ENCODE measurements around the gene ZNF579. TPM values are rescaled to one million over a fixed set of nuclear protein-coding genes. Genes with fewer than 3 reads are reported as not detected.

ZNF579 gene, protein sequence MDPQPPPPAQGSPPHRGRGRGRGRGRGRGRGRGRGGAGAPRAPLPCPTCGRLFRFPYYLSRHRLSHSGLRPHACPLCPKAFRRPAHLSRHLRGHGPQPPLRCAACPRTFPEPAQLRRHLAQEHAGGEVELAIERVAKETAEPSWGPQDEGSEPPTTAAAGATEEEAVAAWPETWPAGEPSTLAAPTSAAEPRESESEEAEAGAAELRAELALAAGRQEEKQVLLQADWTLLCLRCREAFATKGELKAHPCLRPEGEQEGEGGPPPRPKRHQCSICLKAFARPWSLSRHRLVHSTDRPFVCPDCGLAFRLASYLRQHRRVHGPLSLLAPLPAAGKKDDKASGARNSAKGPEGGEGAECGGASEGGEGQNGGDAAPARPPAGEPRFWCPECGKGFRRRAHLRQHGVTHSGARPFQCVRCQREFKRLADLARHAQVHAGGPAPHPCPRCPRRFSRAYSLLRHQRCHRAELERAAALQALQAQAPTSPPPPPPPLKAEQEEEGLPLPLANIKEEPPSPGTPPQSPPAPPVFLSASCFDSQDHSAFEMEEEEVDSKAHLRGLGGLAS
- total RNA-seq = 10 to 100 TPM; 10.1 to 10.4 TPM

DNA sequence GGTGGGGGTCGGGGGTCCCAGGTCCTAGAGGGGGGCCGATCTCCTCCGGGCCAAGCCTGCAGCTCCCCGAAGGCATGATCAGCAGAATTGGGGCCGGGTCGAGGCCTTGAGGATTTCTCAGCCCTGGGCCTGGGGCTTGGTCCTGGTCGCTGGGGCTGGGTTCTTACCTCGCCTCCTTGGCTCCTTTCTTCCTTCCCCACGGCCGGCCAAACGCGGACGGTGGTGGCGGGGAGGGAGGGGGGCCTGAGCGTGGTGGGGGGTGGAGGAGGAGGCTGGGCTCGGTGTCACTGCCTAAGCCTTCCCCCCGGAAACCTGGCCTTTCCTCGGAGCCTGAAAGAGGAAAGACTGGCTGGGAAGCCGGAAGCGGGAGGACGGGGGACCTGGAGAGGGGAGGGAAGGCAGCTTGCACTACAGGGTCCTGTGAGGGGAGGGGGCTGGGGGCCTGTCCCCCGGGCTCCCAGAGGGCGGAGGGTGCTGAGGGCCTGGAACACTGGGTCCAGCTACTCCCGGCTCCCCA is at the start of gene ZNF579:
Gene ZNF579, minus strand, starts transcription at position 221 of the 517 bp plus-strand sequence. CDS start 1,209 bp downstream, outside the sequence.
- POLR2A ChIA-PET = interaction anchor here (0.8 kb wide), 1 partner anchor 18 kb away, joined by 3 read pairs; the partner anchor contains the start of gene FIZ1
- peaks cover 20% of the 10 kb centered on the region for H3K4me1 Mint-ChIP-seq
- peaks cover 11% of the 10 kb centered on the region for H3K27me3 Mint-ChIP-seq
- peak within 1 kb of the TSS; percentile 90 for H3K4me3 Mint-ChIP-seq
- peaks cover 15% of the 10 kb centered on the region for H3K36me3 Mint-ChIP-seq
- peak within 1 kb of the TSS; percentile 84 for H3K27ac Mint-ChIP-seq
- peak; percentile 80 for DNase-seq
- no peaks in the 10 kb centered on the region for H3K9me3 Mint-ChIP-seq
- ATAC-seq (ENCODE audit: low read depth) = peak; percentile 61

DNA sequence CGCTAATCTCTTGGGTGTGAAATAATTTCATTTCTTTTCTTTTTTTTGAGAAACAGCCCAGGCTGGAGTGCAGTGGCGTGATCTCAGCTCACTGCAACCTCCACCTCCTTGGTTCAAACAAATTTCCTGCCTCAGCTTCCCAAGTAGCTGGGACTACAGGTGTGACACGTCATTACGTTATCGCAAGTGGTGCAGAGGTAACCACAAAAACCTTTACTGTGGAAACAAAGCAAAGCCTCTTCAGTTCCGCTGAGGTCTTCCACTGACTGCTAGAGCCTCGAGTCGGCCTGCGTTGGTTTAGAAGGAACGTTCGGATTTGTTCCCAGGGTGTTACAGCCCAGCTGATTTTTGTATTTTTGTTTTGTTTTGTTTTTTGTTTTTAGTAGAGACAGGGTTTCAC is 45.7 kb upstream of the ZNF579 start:
- DNase-seq = no peak
- H3K9me3 Mint-ChIP-seq = peaks cover 1% of the 10 kb centered on the region
- peak overlapping the region; percentile 75 for H3K27ac Mint-ChIP-seq
- POLR2A ChIA-PET = interaction anchor here (1.2 to 4.3 kb wide), 4 partner anchors 17 to 150 kb away, joined by 5 to 49 read pairs (median 21); partner anchors contain the start of genes FIZ1, ZNF524, ZNF628 and ZNF865
- peaks cover 37% of the 10 kb centered on the region for H3K4me1 Mint-ChIP-seq
- peaks cover 22% of the 10 kb centered on the region for H3K27me3 Mint-ChIP-seq
- H3K4me3 Mint-ChIP-seq = peak overlapping the region; percentile 74
- H3K36me3 Mint-ChIP-seq = no peaks in the 10 kb centered on the region
- peak; percentile 62 for ATAC-seq (ENCODE audit: low read depth)

DNA sequence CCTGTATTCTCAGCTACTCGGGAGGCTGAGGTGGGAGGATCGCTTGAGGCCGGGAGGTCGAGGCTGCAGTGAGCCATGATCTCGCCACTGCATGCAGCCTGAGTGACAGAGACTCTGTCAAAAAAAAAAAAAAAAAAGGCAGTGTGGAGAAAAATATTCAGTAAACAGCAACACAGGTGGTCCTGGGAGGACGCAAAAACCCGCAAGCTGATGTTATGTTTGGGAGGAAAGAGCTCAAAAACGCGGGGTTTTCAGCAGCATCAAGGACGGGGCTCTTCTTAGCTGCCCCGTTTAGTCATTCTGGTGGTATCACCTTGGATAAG is 44.3 kb upstream of the ZNF579 start:
- H3K4me1 Mint-ChIP-seq = peaks cover 49% of the 10 kb centered on the region
- H3K4me3 Mint-ChIP-seq = peak overlapping the region; percentile 99
- ATAC-seq (ENCODE audit: low read depth) (no peak), DNase-seq (no peak)
- H3K36me3 Mint-ChIP-seq = no peaks in the 10 kb centered on the region
- H3K27ac Mint-ChIP-seq = peak overlapping the region; percentile 99
- peaks cover 17% of the 10 kb centered on the region for H3K27me3 Mint-ChIP-seq
- H3K9me3 Mint-ChIP-seq = peaks cover 1% of the 10 kb centered on the region
- POLR2A ChIA-PET = interaction anchor here (0.7 to 4.3 kb wide), 16 partner anchors 8 to 465 kb away, joined by 3 to 49 read pairs (median 4); partner anchors contain the start of genes FIZ1, ISOC2, KMT5C and U2AF2

DNA sequence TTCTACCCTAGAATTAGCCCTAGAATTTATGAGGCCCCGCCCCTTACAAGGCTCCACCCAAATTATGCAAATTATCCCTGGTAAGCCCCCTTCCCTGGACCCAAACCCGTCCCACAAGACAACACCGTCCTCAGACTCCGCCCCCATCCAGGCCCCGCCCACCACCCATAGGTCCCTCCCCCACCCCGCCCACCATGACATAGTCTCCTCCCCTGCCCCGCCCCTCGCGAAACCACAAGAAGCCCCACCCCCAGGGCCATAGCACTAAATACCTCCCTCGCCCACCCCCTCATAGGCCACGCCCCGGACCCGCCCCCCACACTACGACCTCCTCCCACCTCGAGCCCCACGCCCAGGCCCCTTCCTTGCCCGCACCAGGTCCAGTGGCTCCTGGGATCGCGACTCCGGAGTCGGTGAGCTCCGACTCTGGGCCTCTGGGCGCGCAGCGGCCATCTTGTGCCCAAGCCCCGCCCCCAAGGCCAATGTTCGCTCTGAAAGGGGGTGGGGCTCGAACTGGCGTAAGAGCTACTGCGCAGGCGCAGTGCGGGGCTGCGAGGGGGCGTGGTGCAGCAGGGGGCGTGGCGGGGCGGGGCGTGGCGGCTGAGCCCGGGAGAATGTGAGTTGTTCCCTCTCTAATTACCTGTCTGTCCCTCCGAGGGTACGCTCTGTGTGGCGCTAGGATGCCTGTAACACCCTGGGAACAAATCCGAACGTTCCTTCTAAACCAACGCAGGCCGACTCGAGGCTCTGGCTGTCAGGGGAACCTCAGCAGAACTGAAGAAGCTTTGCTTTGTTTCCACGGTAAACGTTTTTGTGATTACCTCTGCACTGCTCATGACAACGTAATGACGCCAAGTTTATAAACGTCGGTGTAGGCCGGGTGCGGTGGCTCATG is 43.7 kb upstream of the ZNF579 start, which contains the start of gene ZNF784:
Gene ZNF784, minus strand, starts transcription at position 458 of the 895 bp plus-strand sequence. Its CDS starts 5 bp downstream, at position 453.
- ATAC-seq (ENCODE audit: low read depth) (peak; percentile 55), DNase-seq (peak; percentile 97)
- H3K4me1 Mint-ChIP-seq = peaks cover 53% of the 10 kb centered on the region
- H3K36me3 Mint-ChIP-seq = peaks cover 4% of the 10 kb centered on the region
- H3K9me3 Mint-ChIP-seq = peaks cover 1% of the 10 kb centered on the region
- peaks cover 17% of the 10 kb centered on the region for H3K27me3 Mint-ChIP-seq
- peak within 1 kb of the TSS; percentile 99 for H3K27ac Mint-ChIP-seq
- POLR2A ChIA-PET = interaction anchor here (0.7 to 4.3 kb wide), 15 partner anchors 9 to 285 kb away, joined by 3 to 49 read pairs (median 4); partner anchors contain the start of genes FIZ1, ISOC2, KMT5C and U2AF2
- peak within 1 kb of the TSS; percentile 99 for H3K4me3 Mint-ChIP-seq

DNA sequence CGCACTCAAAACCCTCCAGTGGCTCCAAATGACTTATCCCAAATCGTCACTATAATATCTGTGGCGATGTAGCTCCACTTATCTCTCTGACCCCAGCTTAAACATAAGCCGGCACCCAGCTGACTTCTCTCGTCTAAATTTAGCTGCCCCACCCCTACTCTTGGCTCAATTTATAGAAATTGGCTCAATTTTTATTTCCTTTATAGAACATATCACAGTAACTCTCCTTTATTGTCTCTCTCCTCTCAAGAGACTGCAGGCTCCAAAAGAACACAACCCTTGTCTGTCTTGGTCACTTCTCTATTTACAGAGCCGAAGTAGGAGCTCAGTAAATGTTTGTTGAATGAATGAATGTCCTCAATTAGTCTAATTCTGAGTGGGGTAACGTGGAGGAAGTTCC is 42.9 kb upstream of the ZNF579 start:
- peaks cover 4% of the 10 kb centered on the region for H3K36me3 Mint-ChIP-seq
- H3K27ac Mint-ChIP-seq = peak overlapping the region; percentile 99
- H3K27me3 Mint-ChIP-seq = peaks cover 12% of the 10 kb centered on the region
- DNase-seq (no peak), ATAC-seq (ENCODE audit: low read depth) (no peak)
- H3K4me3 Mint-ChIP-seq = peak overlapping the region; percentile 99
- H3K4me1 Mint-ChIP-seq = peaks cover 55% of the 10 kb centered on the region
- POLR2A ChIA-PET = interaction anchor here (4.3 kb wide), 1 partner anchor 25 kb away, joined by 49 read pairs; the partner anchor contains the start of genes FIZ1 and ZNF524
- peaks cover 1% of the 10 kb centered on the region for H3K9me3 Mint-ChIP-seq

DNA sequence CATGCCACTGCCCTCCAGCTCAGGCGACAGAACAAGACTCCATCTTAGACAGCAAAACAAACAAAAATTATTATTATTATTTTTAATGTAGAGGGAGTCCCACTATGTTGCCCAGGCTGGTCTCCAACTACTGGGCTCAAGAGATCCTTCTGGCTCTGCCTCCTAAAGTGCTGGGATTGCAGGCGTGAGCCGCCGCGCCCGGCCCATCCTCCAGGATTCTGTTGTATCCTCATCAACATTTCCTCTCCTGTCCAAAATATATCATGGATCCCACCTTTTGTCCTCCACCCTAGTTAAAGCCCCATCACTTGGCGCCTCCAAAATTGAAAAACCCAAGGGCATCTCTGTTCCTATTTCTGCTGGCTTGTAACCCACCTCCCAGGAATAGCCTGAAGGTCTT is 42.5 kb upstream of the ZNF579 start:
- POLR2A ChIA-PET = interaction anchor here (4.3 kb wide), 1 partner anchor 24 kb away, joined by 49 read pairs; the partner anchor contains the start of genes FIZ1 and ZNF524
- no peak overlapping the region for H3K4me3 Mint-ChIP-seq
- DNase-seq (no peak), ATAC-seq (ENCODE audit: low read depth) (no peak)
- H3K36me3 Mint-ChIP-seq = peaks cover 4% of the 10 kb centered on the region
- peaks cover 7% of the 10 kb centered on the region for H3K27me3 Mint-ChIP-seq
- peaks cover 55% of the 10 kb centered on the region for H3K4me1 Mint-ChIP-seq
- peaks cover 1% of the 10 kb centered on the region for H3K9me3 Mint-ChIP-seq
- H3K27ac Mint-ChIP-seq = peak overlapping the region; percentile 99

DNA sequence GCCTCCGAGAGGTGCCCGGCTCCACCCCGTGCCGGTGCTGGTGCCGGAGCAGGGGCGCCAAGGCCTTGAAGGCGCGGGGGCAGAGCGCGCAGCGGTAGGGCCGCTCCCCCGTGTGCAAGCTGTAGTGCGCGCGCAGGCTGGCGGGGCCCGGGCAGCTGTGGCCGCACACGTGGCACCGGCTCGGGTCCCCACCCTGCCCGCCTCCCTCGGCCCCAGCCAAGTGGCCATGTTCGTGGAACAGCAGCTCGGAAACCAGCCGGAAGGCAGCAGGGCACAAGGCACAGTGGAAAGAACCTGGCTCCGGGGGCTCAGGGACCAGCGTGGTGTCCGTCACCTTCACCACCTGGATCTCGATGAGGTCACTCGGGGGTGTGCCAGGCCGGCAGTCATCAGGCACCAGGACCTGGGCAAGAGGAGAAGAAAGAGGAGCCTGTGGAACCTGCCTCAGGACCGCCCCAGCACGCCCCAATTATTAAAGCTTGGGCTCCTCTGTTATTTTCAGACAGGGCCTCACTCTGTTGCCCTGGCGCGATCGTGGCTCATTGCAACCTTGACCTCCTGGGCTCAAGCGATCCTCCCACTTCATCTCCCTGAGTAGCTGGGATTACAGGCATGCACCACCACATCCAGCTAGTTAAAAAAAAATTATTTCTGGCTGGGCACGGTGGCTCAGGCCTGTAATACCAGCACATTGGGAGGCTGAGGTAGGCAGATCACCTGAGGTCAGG is 41.8 kb upstream of the ZNF579 start:
- Mint-ChIP-seq H3K27me3 (peaks cover 2% of the 10 kb centered on the region), H3K36me3 (peaks cover 9% of the 10 kb centered on the region), H3K9me3 (peaks cover 1% of the 10 kb centered on the region), H3K4me1 (peaks cover 50% of the 10 kb centered on the region), H3K4me3 (no peak overlapping the region), H3K27ac (no peak overlapping the region)
- POLR2A ChIA-PET = no interaction called here
- no peak for ATAC-seq (ENCODE audit: low read depth)
- no peak for DNase-seq

DNA sequence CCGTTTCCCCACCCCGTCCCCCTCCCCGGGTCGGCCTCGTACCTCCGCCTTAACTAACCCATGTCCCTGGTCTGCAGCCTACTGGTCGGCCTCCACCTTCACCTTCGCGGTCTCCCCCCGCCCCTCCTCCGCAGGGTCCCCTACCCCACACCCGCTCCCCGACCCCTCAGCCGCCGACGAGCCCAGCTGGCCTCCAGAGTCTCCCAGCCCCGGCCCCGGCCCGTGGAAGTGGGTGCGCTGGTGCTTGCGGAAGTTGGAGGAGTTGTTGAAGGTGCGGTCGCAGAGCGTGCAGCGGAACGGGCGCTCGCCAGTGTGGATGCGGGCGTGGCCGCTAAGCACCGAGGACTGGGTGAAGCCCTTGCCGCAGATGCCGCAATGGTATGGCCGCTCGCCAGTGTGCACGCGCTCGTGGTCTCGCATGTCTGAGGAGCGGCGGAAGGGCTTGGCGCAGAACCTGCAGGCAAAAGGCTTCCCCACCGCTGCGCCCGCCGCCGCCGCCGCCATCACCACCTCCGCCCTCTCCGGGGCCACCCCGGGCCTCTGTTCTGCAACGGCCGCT is 41.1 kb upstream of the ZNF579 start:
- Mint-ChIP-seq H3K9me3 (peaks cover 1% of the 10 kb centered on the region), H3K4me1 (peaks cover 44% of the 10 kb centered on the region), H3K27me3 (no peaks in the 10 kb centered on the region), H3K4me3 (no peak overlapping the region), H3K27ac (no peak overlapping the region), H3K36me3 (peaks cover 14% of the 10 kb centered on the region)
- POLR2A ChIA-PET = interaction anchor here (1.8 kb wide), 1 partner anchor 16 kb away, joined by 12 read pairs; the partner anchor contains the start of gene ZNF865
- no peak for ATAC-seq (ENCODE audit: low read depth)
- no peak for DNase-seq

DNA sequence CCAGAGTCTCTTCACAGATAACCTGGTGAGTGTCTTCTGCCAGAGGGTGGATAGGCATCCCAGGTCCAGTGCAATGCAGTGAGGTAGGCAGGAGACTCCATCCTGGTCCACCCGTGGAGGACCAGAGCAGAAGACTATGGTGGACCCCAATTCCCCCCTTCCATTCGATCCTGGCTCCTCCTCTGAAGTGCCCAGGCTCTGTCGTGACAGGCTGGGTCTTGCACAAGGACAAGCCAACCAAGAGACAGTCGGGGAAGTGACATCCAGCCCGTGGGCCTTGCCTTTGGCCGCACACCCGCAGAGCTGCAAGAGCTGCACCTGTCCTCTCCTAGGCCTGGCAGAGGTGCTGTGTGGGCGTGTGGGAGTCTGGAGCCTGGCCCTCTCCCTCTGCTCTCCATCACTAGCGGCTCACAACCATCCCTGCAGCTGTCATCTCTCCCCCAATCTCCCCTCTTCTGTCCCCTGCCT is 40.6 kb upstream of the ZNF579 start:
- no peak overlapping the region for H3K4me3 Mint-ChIP-seq
- H3K27me3 Mint-ChIP-seq = no peaks in the 10 kb centered on the region
- peaks cover 1% of the 10 kb centered on the region for H3K9me3 Mint-ChIP-seq
- H3K36me3 Mint-ChIP-seq = peaks cover 17% of the 10 kb centered on the region
- no peak for ATAC-seq (ENCODE audit: low read depth)
- peaks cover 39% of the 10 kb centered on the region for H3K4me1 Mint-ChIP-seq
- H3K27ac Mint-ChIP-seq = peak overlapping the region; percentile 70
- no peak for DNase-seq
- POLR2A ChIA-PET = interaction anchor here (1.0 to 1.8 kb wide), 2 partner anchors 12 to 15 kb away, joined by 5 to 12 read pairs; partner anchors contain the start of gene ZNF865

DNA sequence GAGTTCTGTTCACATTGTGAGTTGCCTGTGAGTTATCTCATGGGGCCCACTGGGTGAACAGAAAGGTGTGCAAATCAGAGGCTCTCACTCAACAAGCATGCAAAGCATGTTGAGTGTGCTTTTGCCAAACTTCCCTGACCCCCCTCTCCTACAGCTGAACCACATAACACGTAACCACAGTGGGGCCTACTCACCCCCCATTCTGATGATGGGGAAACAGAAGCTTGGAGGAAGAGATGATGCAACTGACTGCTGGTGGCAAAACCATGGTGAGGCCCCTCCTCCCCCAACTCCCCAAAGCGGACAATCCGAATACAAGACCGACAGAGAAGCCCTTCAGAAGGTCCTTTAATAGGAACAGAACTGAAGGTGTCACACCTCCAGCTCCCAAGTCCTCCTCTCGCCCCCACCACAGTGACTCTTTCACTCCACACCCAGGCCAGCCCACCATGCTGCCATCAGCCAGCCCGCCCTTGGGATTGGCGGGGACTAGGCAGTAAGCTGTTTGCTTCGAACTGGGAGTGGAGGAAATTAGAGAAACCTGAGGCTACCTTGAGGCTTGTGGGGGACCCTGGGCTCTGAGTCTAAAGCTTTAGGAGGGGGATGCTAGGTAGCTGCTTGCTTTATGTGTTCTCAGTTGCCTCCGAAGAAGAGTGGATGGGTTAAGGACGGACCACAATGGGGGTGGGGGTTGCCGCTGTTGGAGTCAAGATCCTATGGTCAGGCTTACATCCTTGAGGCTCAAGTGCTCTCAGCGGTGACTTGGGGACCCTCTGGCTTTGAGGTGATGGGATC is 40.0 kb upstream of the ZNF579 start:
- ATAC-seq (ENCODE audit: low read depth) (peak; percentile 10), DNase-seq (no peak)
- peak overlapping the region; percentile 70 for H3K27ac Mint-ChIP-seq
- H3K9me3 Mint-ChIP-seq = peaks cover 1% of the 10 kb centered on the region
- POLR2A ChIA-PET = interaction anchor here (0.6 to 1.8 kb wide), 6 partner anchors 11 to 364 kb away, joined by 3 to 12 read pairs (median 4); partner anchors contain the start of gene ZNF865
- no peaks in the 10 kb centered on the region for H3K27me3 Mint-ChIP-seq
- peak overlapping the region; percentile 12 for H3K4me3 Mint-ChIP-seq
- peaks cover 17% of the 10 kb centered on the region for H3K36me3 Mint-ChIP-seq
- peaks cover 34% of the 10 kb centered on the region for H3K4me1 Mint-ChIP-seq

DNA sequence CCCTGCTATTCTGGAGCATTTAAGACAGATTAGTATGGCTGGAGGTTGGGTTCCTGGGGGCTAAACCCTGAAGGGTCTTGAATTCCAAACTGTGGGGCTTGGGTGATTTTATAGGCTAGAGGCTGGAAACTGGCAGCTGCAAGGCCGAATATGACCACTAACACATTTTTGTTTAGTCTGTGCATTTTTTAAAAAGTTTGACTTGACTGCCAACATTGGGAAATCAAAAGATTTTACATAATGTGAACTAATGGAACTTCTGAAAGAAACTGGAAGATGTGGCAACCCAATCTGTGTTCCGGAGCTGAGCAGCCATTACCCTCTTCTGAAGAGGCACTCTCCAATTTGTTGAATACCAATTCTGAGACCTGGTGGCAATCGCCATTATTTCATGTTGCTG is 38.6 kb upstream of the ZNF579 start:
- H3K27me3 Mint-ChIP-seq = no peaks in the 10 kb centered on the region
- ATAC-seq (ENCODE audit: low read depth) = no peak
- no peak overlapping the region for H3K4me3 Mint-ChIP-seq
- peaks cover 29% of the 10 kb centered on the region for H3K4me1 Mint-ChIP-seq
- no peak overlapping the region for H3K27ac Mint-ChIP-seq
- peaks cover 1% of the 10 kb centered on the region for H3K9me3 Mint-ChIP-seq
- peaks cover 18% of the 10 kb centered on the region for H3K36me3 Mint-ChIP-seq
- POLR2A ChIA-PET = interaction anchor here (0.7 to 1.3 kb wide), 2 partner anchors 82 to 118 kb away, joined by 3 read pairs; no protein-coding TSS in a partner anchor
- DNase-seq = no peak
